Retinal pigment epithelial cell (primary cell): ENCODE results near the gene RYR2.

ENCODE experiments used
- DNase-seq: peaks from one replicate; pipeline ENCODE4 v3.0.0-alpha.2; 2010; ENCODE audit warnings: low read depth
- H3K4me3 ChIP-seq: 2 replicates; pipeline ENCODE4 v1.5.1; 2011; ENCODE audit warnings: mild to moderate bottlenecking, low read length, control low read depth, moderate library complexity
- CTCF ChIP-seq: conservative IDR thresholded peaks from 2 replicates; pipeline ENCODE4 v1.5.1; 2011; ENCODE audit warnings: low read depth, low read length, control low read depth, inconsistent platforms

Gene RYR2

GRCh38 chr1:237398751-237399150, 356.8 kb downstream of the RYR2 start:
- no peak for DNase-seq
- no peak overlapping the region for H3K4me3 ChIP-seq
- TF ChIP-seq CTCF: no peak

- DNase-seq: no peak
- no peak overlapping the region for H3K4me3 ChIP-seq
- TF ChIP-seq CTCF: no peak
These were observed 363.9 kb downstream of the RYR2 start for GRCh38 chr1:237405912-237406311.

GRCh38 chr1:237411621-237412020, 369.6 kb downstream of the RYR2 start:
- no peak for DNase-seq
- H3K4me3 ChIP-seq: no peak overlapping the region
- no peak for TF ChIP-seq CTCF

GRCh38 chr1:237416924-237417655, 375.1 kb downstream of the RYR2 start:
- TF ChIP-seq CTCF: no peak
- no peak overlapping the region for H3K4me3 ChIP-seq

DNA sequence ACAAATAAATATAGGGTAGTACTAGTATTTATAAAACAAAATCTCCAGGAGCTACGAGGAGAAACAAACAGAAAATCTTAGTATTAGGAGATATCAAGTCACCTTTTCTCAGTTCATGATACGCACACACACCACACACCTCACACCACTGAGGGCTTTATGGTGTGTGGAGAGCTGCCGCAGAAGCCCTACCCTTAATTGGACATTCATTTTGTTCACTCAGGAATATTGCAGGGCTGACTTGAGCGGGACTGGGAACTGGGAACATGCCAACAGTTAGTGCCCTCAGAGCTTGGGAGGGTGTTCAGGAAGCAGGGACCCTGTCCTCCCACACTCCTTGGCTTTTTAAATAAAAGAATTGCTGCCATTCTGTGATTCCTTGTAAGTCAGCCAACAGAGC, 386.8 kb downstream of the RYR2 start:
- DNase-seq: no peak
- no peak for TF ChIP-seq CTCF
- no peak overlapping the region for H3K4me3 ChIP-seq

More at GRCh38 chr1:237416924-237417655, 375.1 kb downstream of the RYR2 start:
- DNase-seq: no peak

DNA sequence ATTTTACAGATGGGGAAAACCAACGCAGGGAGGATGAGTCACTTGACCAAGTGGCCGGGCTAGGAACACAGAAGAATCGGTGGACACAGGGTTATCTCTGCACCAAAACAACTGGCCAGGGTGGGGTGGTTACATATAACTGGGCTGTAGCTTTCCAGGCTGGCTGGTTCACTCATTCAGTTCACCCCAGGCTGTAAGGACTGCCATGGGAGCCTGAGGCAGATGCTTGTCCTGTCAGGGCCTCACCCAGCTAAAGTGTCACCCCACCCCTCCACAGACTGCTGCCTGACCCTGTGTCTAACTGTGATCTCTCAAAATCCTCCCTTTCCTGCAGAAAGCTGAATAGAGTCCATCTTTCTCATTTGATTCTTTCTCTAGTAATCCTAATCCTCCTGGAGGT, 387.3 kb downstream of the RYR2 start:
- TF ChIP-seq CTCF: no peak
- DNase-seq: no peak
- no peak overlapping the region for H3K4me3 ChIP-seq

GRCh38 chr1:237431448-237431847, 389.5 kb downstream of the RYR2 start:
- no peak for TF ChIP-seq CTCF
- no peak for DNase-seq
- H3K4me3 ChIP-seq: no peak overlapping the region
